ENCODE measurements around the gene CTXND2. TPM values are rescaled to one million over a fixed set of nuclear protein-coding genes. Genes with fewer than 3 reads are reported as not detected.
"Not testable (repeated sequence)": the region's sequence is repeated elsewhere in the genome, so short reads cannot be mapped to it uniquely, and the experiment has no call there.

CTXND2 gene
- not detected in 2 replicates for total RNA-seq (2014; rRNA removed; shearing (Covaris generic))
- total RNA-seq (2022): not detected in 2 replicates
- percentile 5 among the genes with signal in this experiment for Bru-seq, nascent RNA
- BruChase-seq, experiment 1, labeled RNA remaining after a 6-hour chase: percentile 9 among the genes with signal in this experiment
- BruChase-seq, experiment 2, labeled RNA remaining after a 2-hour chase: percentile 5 among the genes with signal in this experiment
- long read RNA-seq: 0 reads

- H3K4me3 ChIP-seq (ENCODE audit: low read depth, low read length, poor library complexity, severe bottlenecking): no peak within 1 kb of the TSS
- intact Hi-C loops (cut with micrococcal nuclease; ENCODE audit: unreplicated experiment): no loop called here
- CTCF ChIA-PET (ENCODE audit: unreplicated experiment): no interaction called here
- no peak within 1 kb of the TSS for H3K27ac ChIP-seq (ENCODE audit: low read depth, low read length, poor library complexity, severe bottlenecking)
- POLR2A ChIA-PET: no interaction called here
- no peaks in the 10 kb centered on the region for H3K79me2 ChIP-seq (ENCODE audit: insufficient read depth, low read depth, low read length)
- no peaks in the 10 kb centered on the region for H4K20me1 ChIP-seq (ENCODE audit: insufficient read depth, low read length)
- H2AFZ ChIP-seq (ENCODE audit: low read length): no peak within 1 kb of the TSS
- BruUV-seq (replicated peaks): no TSS peak
- H3K9me3 ChIP-seq (ENCODE audit: low read length): no peaks in the 10 kb centered on the region
- no peaks in the 10 kb centered on the region for H3K36me3 ChIP-seq (ENCODE audit: insufficient read depth, low read length)
- no peak for DNase-seq (ENCODE audit: low spot score)
- TF ChIP-seq CTCF (conservative IDR thresholded peaks at IDR 0.05; ENCODE audit: low read length) (no peak), EZH2phosphoT487 (IDR thresholded peaks at IDR 0.05; ENCODE audit: borderline replicate concordance, low read depth, low read length) (no peak)
- H3K4me1 ChIP-seq (ENCODE audit: insufficient read depth, low read length, poor library complexity, severe bottlenecking): peaks cover 23% of the 10 kb centered on the region
- no peaks in the 10 kb centered on the region for H3K9me2 ChIP-seq (ENCODE audit: insufficient read depth, low read length)
- no peak within 1 kb of the TSS for H3K4me2 ChIP-seq (ENCODE audit: low read length)
Observed at GRCh38 chr1:150887018-150887417, at the start of gene CTXND2. Gene CTXND2 (plus strand): TSS chr1:150887136. CDS start chr1:150912315, 25,179 bp downstream.

GRCh38 chr1:150840850-150841249, 46.1 kb upstream of the CTXND2 start:
- POLR2A ChIA-PET; H2AFZ ChIP-seq (ENCODE audit: low read length); H3K9me2 ChIP-seq (ENCODE audit: insufficient read depth, low read length); H3K4me3 ChIP-seq (ENCODE audit: low read depth, low read length, poor library complexity, severe bottlenecking); H3K4me2 ChIP-seq (ENCODE audit: low read length); H3K27ac ChIP-seq (ENCODE audit: low read depth, low read length, poor library complexity, severe bottlenecking); H3K79me2 ChIP-seq (ENCODE audit: insufficient read depth, low read depth, low read length); intact Hi-C loops (cut with micrococcal nuclease; ENCODE audit: unreplicated experiment); H3K4me1 ChIP-seq (ENCODE audit: insufficient read depth, low read length, poor library complexity, severe bottlenecking); DNase-seq (ENCODE audit: low spot score); H3K9me3 ChIP-seq (ENCODE audit: low read length); H4K20me1 ChIP-seq (ENCODE audit: insufficient read depth, low read length); BruUV-seq (replicated peaks); CTCF ChIA-PET (ENCODE audit: unreplicated experiment): not testable (repeated sequence)
- peaks cover 21% of the 10 kb centered on the region for H3K36me3 ChIP-seq (ENCODE audit: insufficient read depth, low read length)

GRCh38 chr1:150841626-150842025, 45.3 kb upstream of the CTXND2 start:
- H3K4me1 ChIP-seq (ENCODE audit: insufficient read depth, low read length, poor library complexity, severe bottlenecking): no peaks in the 10 kb centered on the region
- POLR2A ChIA-PET: interaction anchor here (0.7 kb wide), 1 partner anchor 774 kb away, joined by 3 read pairs; the partner anchor contains the start of gene VPS45
- no peak overlapping the region for H2AFZ ChIP-seq (ENCODE audit: low read length)
- no peaks in the 10 kb centered on the region for H3K9me2 ChIP-seq (ENCODE audit: insufficient read depth, low read length)
- no peaks in the 10 kb centered on the region for H3K9me3 ChIP-seq (ENCODE audit: low read length)
- H3K4me2 ChIP-seq (ENCODE audit: low read length): no peak overlapping the region
- no peaks in the 10 kb centered on the region for H3K79me2 ChIP-seq (ENCODE audit: insufficient read depth, low read depth, low read length)
- no TSS peak for BruUV-seq (replicated peaks)
- no peak overlapping the region for H3K4me3 ChIP-seq (ENCODE audit: low read depth, low read length, poor library complexity, severe bottlenecking)
- intact Hi-C loops (cut with micrococcal nuclease; ENCODE audit: unreplicated experiment): no loop called here
- CTCF ChIA-PET (ENCODE audit: unreplicated experiment): no interaction called here
- H3K27ac ChIP-seq (ENCODE audit: low read depth, low read length, poor library complexity, severe bottlenecking): no peak overlapping the region
- TF ChIP-seq CTCF (conservative IDR thresholded peaks at IDR 0.05; ENCODE audit: low read length) (no peak), EZH2phosphoT487 (IDR thresholded peaks at IDR 0.05; ENCODE audit: borderline replicate concordance, low read depth, low read length) (no peak)
- no peak for DNase-seq (ENCODE audit: low spot score)
- peaks cover 20% of the 10 kb centered on the region for H3K36me3 ChIP-seq (ENCODE audit: insufficient read depth, low read length)
- H4K20me1 ChIP-seq (ENCODE audit: insufficient read depth, low read length): no peaks in the 10 kb centered on the region

All from OCI-LY7 (cell line).